Adipocyte (in vitro differentiated cells): ENCODE data around the gene HELZ2.
A peak's percentile ranks its signal among the peaks of the same experiment; 100 is the strongest.
"Not testable (repeated sequence)": the region's sequence is repeated elsewhere in the genome, so short reads cannot be mapped to it uniquely, and the experiment has no call there.

Experiments
- DNase-seq: peaks from one replicate; pipeline ENCODE4 v3.0.0-alpha.2; 2015; ENCODE audit warnings: low read depth
- H3K27me3 ChIP-seq: replicated peaks from 2 replicates; pipeline ENCODE4 v1.7.0; 2013; ENCODE audit warnings: mild to moderate bottlenecking, low read length, moderate library complexity; ENCODE audit not compliant: control insufficient read depth, insufficient read depth
- H3K36me3 ChIP-seq: 2 replicates; pipeline ENCODE4 v1.7.0; 2013; ENCODE audit warnings: low read length, mild to moderate bottlenecking, moderate library complexity; ENCODE audit not compliant: control insufficient read depth, insufficient read depth, severe bottlenecking
- H3K4me1 ChIP-seq: 2 replicates; pipeline ENCODE4 v1.7.0; 2013; ENCODE audit warnings: mild to moderate bottlenecking, low read length, moderate library complexity; ENCODE audit not compliant: control insufficient read depth, insufficient read depth
- H3K4me3 ChIP-seq: 2 replicates; pipeline ENCODE4 v1.7.0; 2013; ENCODE audit warnings: mild to moderate bottlenecking, low read length, moderate library complexity
- H3K9ac ChIP-seq: 2 replicates; pipeline ENCODE4 v1.7.0; 2013; ENCODE audit warnings: mild to moderate bottlenecking, low read length, moderate library complexity
- H3K9me3 ChIP-seq: 2 replicates; pipeline ENCODE4 v1.7.0; 2013; ENCODE audit warnings: mild to moderate bottlenecking, low read length, moderate library complexity; ENCODE audit not compliant: control insufficient read depth

The HELZ2 gene

GRCh38 chr20:63574829-63575743 lies 1.0 kb upstream of the HELZ2 start:
- Histone ChIP-seq H3K36me3 (no peaks in the 10 kb centered on the region), H3K4me1 (peaks cover 26% of the 10 kb centered on the region), H3K9ac (no peak overlapping the region), H3K9me3 (no peaks in the 10 kb centered on the region), H3K27me3 (peaks cover 10% of the 10 kb centered on the region), H3K4me3 (no peak overlapping the region)
- DNase-seq = peak; percentile 21

GRCh38 chr20:63573647-63574131 lies 350 bp downstream of the HELZ2 start:
- Histone ChIP-seq H3K9me3 (no peaks in the 10 kb centered on the region), H3K27me3 (no peaks in the 10 kb centered on the region), H3K36me3 (no peaks in the 10 kb centered on the region), H3K4me1 (peaks cover 20% of the 10 kb centered on the region), H3K4me3 (peak overlapping the region; percentile 87), H3K9ac (peak overlapping the region; percentile 88)
- DNase-seq = no peak

GRCh38 chr20:63572788-63573646 lies 1.0 kb downstream of the HELZ2 start:
- DNase-seq = peak; percentile 10

GRCh38 chr20:63572071-63572787 lies 1.8 kb downstream of the HELZ2 start:
- no peak overlapping the region for H3K9ac ChIP-seq
- H3K27me3 ChIP-seq = no peaks in the 10 kb centered on the region
- DNase-seq = no peak
- no peaks in the 10 kb centered on the region for H3K36me3 ChIP-seq
- no peak overlapping the region for H3K4me3 ChIP-seq
- H3K4me1 ChIP-seq = peaks cover 20% of the 10 kb centered on the region
- no peaks in the 10 kb centered on the region for H3K9me3 ChIP-seq

More at GRCh38 chr20:63572788-63573646, 1.0 kb downstream of the HELZ2 start:
- Histone ChIP-seq H3K27me3 (no peaks in the 10 kb centered on the region), H3K9ac (peak overlapping the region; percentile 88), H3K36me3 (no peaks in the 10 kb centered on the region), H3K4me1 (peaks cover 20% of the 10 kb centered on the region), H3K9me3 (no peaks in the 10 kb centered on the region), H3K4me3 (peak overlapping the region; percentile 87)

GRCh38 chr20:63571087-63571478 lies 3.0 kb downstream of the HELZ2 start:
- H3K4me3 ChIP-seq, DNase-seq, H3K9me3 ChIP-seq, H3K27me3 ChIP-seq, H3K36me3 ChIP-seq, H3K9ac ChIP-seq: not testable (repeated sequence)
- H3K4me1 ChIP-seq = peaks cover 20% of the 10 kb centered on the region

- no peak for DNase-seq
- H3K36me3 ChIP-seq = no peaks in the 10 kb centered on the region
- peaks cover 16% of the 10 kb centered on the region for H3K4me1 ChIP-seq
- no peaks in the 10 kb centered on the region for H3K9me3 ChIP-seq
- H3K4me3 ChIP-seq = no peak overlapping the region
- H3K27me3 ChIP-seq = no peaks in the 10 kb centered on the region
- H3K9ac ChIP-seq = no peak overlapping the region
Measured at GRCh38 chr20:63570281-63571086, 3.6 kb downstream of the HELZ2 start.

GRCh38 chr20:63568986-63569949 lies 4.8 kb downstream of the HELZ2 start:
- Histone ChIP-seq H3K9ac (no peak overlapping the region), H3K36me3 (no peaks in the 10 kb centered on the region), H3K27me3 (no peaks in the 10 kb centered on the region), H3K4me3 (no peak overlapping the region), H3K4me1 (peaks cover 5% of the 10 kb centered on the region), H3K9me3 (no peaks in the 10 kb centered on the region)
- no peak for DNase-seq

- Histone ChIP-seq H3K36me3 (no peaks in the 10 kb centered on the region), H3K4me1 (peaks cover 4% of the 10 kb centered on the region), H3K4me3 (no peak overlapping the region), H3K9me3 (no peaks in the 10 kb centered on the region), H3K27me3 (no peaks in the 10 kb centered on the region), H3K9ac (no peak overlapping the region)
- DNase-seq = no peak
Measured at GRCh38 chr20:63568170-63568981, 5.7 kb downstream of the HELZ2 start.
